Urothelium cell line (cell line): ENCODE measurements around the gene RNF141.
A peak's percentile ranks its signal among the peaks of the same experiment; 100 is the strongest.

ENCODE experiments used
- DNase-seq: peaks from one replicate; pipeline ENCODE4 v3.0.0; 2011; ENCODE audit warnings: low spot score, mixed read lengths
- FAIRE-seq: peaks from 2 replicates; lab custom pipeline; 2011; peaks lifted over from hg19 to GRCh38; lab: Jason Lieb, UNC

Gene RNF141

DNA sequence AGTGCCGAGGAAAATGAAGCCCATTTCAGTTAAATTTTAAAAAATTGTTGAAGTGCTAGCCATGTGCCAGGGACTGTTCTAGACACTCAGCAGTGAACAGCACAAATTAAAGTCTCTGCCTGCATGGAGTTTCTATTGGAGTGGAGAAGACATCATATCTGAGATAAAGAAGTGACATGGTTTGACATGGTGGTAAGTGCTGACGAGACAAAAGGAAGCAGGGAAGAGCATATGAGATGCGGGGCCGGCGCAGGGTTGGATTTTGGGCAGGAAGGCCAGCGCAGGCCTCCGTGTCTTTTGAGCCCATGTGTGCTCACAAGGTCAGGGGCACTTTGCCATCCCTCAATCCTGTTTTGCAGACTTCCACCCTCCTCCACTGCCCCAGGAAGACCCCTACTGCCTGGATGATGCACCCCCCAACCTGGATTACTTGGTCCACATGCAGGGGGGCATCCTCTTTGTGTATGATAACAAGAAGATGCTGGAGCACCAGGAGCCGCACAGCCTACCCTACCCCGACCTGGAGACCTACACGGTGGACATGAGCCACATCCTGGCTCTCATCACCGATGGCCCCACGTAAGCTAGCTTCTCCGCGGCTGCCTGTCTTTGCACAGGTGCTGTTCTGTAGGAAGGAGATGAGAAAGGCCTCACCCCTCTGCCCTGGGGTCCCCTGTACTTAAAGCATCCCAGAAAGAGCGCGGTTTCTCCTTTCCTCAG, 56.4 kb downstream of the RNF141 start:
- no peak for DNase-seq
- FAIRE-seq = no peak

DNA sequence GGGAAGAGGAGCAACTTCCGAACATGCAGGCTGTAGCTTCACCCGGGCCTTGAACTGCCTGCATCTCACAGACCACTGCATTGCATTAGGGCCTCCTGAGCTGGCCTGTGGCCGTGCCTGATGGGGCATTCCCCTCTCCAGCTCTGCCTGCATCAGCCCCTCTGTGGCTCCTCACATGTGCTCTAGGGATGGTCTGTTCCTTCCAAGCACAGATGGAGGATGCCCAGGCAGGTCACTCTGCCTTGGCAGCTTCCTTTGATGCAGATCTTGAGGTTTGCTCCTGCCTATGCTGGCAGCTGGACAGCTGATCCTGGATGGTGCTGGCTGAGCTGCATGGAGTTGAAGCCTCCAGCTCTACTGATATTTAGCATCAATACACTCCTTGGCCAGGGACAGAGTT, 57.4 kb downstream of the RNF141 start:
- DNase-seq (no peak), FAIRE-seq (no peak)

DNA sequence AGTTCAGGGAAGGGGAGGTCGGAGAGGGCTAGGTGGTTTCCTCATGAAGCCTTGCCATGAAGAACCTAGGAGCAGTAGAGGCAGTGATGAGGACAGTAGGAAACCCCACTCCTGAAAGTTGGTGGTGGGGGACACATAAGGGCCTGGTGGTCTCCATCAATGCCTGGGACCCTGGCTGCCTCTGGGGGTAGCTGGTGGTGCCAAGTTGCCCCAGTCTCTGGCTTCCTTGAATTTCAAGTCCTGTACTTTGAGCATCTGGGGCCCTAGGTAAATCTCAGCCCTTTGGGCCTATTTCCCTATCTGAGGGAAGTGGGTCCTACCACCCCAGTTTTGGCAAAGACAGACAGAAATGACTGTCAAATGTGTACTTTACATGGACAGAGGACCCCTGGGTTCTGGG, 57.8 kb downstream of the RNF141 start:
- no peak for FAIRE-seq
- no peak for DNase-seq

DNA sequence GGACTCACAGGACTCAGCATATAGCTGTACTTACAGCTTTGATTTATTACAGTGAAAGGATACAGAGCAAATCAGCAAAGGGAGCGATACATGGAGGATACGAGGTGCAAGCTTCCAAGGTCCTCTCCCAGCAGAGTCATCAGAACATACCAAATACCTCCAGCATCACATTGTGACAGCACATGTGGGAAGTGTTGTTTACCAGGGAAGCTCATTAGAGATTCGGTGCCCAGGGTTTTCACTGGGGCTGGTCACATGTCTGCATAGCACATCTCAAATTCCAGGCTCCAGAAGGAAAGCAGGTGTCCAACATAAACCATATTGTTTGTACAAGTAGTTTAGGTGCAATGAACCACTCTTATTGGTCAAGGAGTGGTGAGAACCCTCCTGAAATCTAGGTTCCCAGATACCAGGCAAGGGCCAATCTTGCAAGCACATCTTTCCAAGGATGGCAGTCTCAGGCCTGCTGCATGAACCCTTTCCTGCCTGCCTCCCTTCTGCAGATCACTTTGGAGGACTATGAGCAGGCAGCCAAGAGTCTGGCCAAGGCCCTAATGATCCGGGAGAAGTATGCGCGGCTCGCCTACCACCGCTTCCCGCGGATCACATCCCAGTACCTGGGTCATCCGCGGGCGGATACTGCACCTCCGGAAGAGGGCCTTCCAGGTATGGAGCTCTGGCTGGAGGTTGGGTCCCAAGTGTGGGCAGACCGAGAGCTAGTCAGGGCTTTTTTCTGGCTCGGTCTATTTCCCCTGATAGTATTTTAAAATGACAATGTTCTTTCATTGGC, 59.2 kb downstream of the RNF141 start:
- FAIRE-seq (no peak), DNase-seq (no peak)

DNA sequence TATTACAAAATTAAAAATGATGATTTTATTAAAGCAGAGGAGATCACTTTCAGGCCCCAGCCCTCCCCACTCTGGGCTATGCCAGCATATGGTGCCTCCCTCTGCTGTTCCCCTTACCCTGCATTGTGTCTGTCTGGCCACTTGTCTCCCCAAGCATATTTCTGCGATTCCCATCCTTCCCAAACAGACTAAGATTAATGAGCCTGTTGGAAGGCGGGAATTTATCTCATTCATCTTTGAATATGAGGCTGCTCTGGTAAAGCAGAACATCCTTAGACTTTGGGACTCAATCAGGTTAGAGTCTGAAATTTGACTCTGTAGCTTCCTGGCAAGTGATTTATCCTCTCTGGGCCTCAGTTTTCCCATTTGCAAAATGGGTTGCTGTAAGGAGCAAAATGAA, 60.2 kb downstream of the RNF141 start:
- FAIRE-seq = no peak
- DNase-seq = no peak

DNA sequence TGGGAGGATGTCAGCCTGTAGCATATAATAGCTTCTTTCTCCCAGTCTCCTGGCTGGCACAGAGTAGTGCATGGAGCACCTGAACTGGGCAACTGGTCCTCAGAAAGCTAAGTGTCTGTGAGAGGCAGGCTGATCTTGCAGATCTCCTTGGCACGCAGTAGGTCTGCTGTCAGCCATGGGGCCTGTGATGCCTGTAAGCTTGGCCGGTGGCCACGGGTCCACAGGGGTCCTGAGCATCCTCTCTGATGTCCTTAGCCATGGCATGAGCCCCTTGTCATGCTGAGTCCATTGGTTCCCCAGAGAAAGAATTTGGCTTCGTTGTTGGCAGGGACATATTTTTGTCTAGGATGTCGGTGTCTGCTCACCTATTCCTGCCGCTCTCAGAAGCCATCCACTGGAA, 61.0 kb downstream of the RNF141 start:
- peak; percentile 5 for FAIRE-seq
- DNase-seq = no peak

DNA sequence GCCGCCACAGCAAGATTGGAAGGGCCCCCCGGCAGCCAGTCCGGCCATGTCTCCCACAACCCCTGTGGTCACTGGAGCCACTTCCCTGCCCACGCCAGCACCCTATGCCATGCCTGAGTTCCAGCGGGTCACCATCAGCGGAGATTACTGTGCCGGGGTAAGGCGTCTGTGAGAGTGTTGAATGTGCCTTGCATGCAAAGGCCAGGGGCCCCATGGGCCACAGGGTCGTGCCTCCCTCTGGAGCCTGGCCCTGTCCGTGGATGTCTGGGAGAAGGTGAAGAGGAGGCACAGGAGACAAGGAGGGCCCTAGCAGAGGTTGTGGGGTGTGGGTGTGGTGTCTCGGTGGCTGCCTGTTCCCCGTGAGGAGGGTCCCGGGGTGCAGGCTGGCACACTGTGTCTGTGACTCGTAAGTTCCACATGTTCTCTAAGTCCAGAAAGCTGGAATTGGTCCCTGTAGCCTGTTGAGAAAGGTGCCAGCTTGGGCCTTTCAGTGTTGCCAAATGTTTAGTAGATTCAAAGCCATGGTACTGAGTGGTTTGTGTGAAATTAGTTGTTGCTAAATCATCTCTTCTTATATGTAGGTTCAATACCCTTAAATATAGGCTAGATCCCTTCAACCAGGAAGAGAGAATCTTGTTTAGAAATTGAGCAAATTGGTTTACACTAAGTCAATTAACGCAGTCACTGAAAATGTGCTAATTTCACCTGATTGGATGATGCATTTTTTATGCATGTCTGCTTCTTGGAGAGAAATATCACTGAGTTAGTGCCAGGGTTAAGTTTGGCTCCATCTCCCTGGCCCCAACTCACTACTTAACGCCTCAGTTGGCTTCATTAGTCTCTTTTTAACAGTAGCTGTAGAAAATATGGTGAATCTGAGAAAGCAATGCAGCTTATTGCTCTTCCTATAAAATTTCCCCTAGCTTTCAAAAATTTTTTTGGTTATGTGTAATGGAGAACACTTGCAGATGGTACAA, 62.1 kb downstream of the RNF141 start:
- DNase-seq (no peak), FAIRE-seq (no peak)

DNA sequence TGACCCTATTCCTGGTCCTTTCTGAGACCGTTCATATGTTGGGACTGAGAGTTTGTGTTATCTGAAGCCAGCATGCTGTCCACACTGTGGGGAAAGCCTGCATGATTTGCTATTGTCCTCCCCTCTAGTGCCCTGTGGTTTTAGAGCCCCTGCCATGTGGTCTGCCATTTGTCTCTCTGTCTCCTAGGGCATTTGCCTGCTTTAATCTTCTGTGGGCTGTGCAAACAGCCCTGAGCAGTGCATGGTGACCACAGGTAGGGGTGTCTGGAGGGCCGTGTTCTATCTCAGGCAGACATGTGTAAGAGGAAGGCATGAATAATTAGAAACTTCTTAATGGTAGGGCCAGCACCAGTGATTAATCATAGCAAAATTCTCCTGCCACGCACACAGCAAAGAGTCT, 62.9 kb downstream of the RNF141 start:
- FAIRE-seq (no peak), DNase-seq (no peak)

DNA sequence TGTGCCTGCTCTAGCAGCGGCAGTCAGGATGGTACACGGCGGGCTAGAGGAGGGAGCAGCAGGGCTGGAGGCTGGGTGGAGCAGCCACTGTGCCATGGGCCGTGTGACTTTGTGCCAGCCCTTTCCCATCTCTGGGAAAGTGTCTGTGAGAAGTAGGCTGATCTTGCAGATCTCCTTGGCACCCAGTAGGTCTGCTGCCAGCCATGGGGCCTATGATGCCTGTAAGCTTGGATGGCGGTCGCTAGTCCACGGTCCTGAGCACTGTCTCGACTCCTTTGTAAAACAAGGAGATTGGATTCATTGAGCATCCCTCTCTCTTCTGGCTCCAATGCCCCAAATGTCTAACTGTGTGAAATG, 63.3 kb downstream of the RNF141 start:
- no peak for FAIRE-seq
- DNase-seq = no peak

DNA sequence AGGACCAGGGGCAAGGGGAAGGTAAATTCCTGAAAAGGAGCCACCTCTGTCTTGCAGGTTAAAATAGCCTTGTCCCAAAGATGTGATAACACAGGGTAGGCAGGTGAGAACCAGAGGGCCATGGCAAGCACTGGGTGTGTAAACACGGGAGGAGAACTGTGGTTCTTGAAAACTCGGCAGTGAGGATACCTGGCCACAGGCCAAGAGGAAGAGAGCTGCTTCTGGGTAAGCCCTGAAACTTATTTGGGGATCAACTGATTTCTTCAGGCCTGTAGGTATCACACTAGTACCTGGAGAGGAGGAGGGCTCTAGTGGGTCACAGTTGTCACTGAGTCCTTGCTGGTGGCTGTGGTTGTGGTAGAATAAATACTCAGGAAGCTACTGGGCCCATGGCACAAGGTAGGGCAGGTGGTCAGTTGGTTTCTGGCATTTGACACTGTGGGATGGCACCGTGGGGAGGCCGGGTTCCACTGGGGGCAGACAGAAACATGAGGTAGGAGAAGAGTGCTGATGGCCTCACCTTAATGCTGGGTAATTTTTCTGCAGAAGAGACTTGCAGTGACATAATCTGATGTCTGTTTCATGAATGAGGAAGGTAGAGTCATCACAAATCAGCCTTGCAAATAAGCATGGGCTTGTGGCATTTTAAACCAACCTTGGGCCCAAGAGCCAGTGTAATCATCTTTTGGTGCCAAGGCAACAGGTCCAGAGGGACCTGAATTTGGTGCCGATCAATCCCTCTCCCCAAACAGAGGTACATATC, 63.9 kb downstream of the RNF141 start:
- DNase-seq (no peak), FAIRE-seq (no peak)

DNA sequence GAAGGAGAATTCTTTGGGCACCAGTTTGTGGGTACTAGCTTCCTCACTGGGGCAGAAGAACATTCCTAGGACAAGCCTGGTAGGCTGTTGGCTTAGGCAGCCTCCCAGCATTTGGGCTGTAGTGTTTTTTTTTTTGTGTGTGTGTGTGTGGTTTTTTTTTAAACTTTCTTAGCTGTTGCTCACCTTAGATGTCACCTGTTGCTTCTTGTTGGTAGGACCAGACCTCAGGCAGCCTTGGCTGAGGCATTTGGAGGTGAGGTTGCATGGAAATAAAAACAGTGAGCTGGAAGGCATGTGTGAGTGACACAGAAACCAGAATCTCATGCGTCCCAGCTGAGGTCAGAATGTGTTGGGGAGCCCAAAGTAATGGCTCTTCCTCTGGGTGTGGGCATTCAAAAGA, 64.6 kb downstream of the RNF141 start:
- no peak for FAIRE-seq
- DNase-seq = no peak

DNA sequence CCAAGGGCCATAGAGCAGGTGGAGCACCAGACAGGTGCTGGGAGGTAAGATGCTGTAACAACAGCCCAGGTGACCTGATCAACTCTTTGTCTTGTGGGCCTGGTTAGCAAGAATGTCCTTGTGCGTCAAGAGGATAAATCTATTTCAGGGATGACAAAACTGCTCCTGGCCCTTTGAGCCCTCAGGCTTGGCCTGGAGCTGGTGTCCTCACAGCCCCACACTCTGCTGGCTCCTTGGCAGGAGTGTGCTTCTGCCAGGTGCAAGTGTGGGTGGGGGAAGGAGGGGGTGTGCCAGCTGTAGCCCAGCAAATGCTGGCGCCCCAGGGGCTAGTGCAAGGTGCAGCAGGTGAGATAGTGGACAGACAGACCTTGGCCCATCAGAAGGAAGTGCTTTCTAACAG, 66.4 kb downstream of the RNF141 start:
- FAIRE-seq (no peak), DNase-seq (no peak)

DNA sequence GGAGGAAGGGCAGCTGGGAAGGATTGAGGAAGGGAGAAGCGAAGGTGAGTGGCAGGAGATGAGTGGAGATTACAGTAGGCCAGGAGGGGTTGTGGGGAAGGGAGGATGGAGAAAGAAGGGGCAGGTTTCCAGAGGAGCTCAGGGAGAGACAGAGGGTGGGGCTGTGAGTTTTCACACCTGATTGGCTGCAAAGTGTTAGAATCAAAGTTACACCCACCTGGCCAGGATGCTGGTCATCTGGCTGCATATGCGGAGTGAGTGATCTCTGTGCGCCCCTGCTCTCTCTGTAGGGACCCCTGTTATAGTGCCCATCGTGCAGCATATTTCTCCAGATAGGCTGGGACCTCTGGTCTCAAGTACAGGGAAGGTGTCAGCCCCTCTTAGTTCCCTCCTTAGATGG, 67.6 kb downstream of the RNF141 start:
- DNase-seq (no peak), FAIRE-seq (no peak)

DNA sequence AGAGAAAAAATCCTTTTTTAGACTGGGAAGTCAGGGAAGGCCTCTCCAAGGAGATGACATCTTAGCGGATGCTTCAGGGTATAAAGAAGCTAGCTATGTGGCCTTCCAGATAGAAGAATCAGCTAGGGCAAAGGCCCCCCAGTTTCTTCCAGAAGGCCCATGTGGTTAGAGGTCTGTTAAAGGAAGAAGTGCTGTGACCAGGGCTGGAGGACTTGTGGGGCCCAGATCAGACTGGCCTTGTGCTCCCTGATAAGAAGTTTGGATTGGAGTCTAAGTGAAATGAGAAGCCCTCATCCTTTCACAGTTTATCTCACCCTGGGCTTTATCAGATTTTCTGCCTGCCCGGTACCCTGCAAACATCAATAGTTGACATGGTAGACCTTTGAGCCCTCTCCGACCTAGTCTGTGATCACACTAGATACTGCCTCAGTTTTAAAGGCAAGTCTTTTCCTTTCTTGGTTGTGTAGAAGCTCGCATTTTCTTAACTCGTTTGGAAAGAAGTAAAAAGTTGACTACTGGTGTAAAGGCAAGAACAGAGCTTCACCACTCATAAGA, 78.2 kb downstream of the RNF141 start:
- no peak for DNase-seq
- FAIRE-seq = no peak
